Stimulated activated CD8-positive, alpha-beta memory T cell treated with anti-CD3 and anti-CD28 coated beads, Interleukin-7, amount 100 ng/mL, for 4 hours (primary cell): Measurements from ENCODE around the gene CTBP1.

Source experiments
- DNase-seq, 2 donors: peaks; one replicate each; pipeline ENCODE4 v3.0.0-alpha.2; 2020; ENCODE audit warnings: low read depth in 2 of 2

The CTBP1 gene

DNA sequence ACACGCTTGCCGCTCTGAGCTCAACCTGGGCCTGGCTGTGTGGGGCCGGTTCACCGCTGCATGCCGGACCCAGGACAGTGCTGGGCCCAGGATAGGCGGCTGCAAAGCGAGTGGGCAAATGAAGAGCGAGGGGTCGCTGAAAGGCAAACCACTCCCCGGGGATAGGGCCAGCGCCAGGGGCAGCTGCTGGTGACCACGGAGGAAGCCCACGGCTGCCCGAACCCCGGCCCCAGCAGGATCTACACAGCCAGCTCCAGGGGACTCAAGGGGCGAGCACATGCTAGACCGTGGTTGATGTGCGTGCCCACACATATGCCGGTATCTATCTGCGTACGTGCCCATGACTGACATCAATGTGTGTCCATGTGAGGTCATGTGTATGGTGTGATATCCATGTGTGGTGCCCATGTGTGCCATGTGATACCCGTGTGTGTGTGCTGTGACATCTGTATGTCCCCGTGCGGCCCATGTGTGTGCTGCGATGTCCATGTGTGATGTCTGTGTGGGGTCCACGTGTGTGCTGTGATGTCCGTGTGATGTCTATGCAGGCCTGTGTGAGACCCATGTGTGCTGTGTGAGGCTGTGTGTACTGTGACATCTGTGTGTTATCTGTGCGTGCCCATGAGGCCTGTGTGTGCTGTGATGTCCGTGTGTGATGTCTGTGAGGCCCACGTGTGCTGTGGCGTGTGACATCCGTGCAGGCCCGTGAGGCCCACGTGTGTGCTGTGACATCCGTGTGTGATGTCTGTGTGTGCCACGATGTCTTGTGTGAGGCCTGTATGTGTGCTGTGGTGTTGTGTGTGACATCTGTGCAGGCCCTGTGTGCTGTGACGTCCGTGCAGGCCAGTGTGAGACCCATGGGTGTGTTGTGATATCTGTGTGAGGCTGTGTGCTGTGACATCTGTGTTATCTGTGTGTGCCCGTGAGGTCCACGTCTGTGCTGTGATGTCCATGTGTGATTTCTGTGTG lies 24.8 kb downstream of the CTBP1 start:
- DNase-seq = no peak

DNA sequence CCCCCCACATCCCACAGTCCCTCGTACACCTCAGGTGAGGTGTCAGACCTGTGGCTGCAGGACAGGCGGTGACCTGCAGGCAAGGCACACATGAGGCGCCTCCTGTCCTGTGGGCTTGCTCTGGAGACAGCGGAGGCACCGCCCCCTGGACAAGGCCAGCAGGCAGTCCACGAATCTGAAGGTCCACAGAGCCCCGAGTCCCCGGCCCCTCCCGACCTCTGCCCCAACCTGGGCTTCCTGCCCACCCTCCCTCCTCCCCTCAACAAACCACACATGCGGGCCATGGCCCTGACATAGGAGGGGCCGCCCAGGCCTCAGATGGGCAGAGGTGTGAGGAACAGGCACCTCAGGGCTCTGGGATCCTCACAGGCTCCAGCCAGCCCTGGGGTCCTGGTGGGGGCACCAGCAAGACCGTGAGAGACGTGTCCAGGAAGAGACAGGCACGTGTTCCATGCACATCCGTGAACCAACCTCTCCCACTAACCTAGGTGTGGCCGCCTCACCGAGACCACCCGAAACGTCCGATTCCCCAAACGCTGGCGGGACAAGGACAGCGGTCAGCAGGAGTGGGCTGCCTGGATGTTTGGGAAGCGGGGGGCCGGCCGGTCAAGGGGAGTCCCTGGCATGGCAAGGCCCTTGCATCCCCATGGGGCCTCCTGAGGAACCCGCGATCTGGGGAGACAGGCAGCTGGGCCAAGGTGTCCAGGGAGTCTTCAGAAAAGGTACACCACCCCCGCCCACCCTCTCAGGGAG lies 25.8 kb downstream of the CTBP1 start:
- no peak for DNase-seq

DNA sequence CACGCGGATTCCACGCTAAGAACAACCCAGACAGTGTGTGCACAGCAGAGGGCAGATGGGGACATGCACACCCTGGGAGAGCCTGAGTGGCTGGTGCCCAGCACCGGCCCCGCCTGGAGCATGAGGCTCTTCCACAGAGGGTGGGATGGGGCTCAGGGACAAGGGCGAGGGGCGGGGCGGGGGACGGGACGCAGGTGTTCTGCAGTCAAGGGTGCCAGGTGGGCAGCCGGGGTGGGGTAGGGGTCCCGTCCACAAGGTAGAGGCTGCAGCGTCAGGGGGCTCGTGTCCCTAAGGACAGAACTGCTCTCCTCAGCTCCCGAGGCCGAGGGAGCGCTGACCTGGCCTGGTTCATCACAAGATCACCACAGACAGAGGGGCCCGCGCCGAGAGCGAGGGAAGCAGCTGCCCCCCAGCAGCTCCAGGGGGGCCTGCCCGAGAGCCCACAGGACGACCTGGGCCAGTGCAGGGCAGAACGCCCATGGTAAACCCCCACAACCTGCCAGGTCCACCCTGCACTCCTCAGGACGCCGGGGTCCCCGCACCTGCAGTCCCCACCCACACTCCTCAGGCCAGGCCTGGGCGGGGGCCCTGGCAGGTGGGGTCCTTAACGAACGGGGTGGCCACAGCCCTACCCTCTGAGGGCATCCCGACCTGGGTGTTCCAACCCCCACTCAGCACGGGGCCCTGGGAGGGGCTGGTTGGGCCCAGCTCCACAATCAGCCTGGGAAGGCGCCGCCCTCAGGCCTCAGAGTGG lies 26.7 kb downstream of the CTBP1 start:
- no peak for DNase-seq

DNA sequence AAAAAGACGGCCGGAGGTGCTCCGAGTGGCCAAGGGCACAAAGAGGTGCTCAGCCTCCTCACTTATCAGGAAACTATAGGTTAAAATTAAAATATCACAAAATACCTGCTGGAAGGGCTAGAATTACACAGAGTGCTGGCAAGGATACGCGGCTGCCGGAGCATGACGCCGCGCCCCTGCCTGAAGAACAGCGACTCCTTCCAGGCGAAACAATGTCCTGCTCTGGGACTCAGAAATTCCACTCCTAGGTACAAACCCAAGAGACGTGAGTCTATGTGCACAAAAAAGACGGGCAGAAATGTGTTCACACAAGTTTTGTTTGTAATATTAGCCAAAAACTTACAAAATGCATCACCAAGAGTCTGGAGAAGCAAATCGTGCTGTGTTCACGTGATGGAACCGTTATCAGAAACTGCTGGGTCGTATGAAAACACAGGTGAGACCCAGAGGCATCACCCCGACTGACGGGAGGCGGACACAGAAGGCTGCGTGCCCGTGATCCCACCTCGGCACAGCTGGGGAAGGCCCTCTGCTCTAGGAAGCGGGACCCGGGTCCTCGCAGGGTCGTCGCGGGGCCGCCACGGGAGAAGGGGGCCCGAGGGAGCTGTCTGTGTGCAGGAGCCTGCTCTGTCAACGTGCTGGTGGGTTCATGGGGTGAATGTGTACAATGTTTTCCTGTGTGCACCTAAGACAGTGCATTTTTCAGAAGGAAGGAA lies 27.6 kb downstream of the CTBP1 start:
- no peak for DNase-seq

DNA sequence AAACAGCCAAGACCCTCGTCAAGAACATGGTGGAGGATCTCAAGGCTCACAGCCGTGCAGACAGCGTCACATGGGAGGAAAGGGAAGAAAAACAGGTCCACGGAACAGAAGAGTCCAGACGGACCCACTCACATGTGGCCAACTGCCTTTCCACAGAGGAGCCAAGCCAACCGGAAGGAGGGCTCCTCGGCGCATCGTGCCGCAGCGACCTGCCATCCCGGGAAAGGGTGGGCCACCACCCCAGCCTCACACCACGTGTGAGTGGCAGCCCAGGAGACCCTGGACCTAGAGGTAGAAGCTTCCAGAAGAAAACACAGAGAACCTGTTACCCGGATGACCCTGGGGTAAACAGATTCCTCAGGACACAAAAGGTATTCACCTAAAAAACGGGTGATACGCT lies 28.4 kb downstream of the CTBP1 start:
- DNase-seq = no peak

DNA sequence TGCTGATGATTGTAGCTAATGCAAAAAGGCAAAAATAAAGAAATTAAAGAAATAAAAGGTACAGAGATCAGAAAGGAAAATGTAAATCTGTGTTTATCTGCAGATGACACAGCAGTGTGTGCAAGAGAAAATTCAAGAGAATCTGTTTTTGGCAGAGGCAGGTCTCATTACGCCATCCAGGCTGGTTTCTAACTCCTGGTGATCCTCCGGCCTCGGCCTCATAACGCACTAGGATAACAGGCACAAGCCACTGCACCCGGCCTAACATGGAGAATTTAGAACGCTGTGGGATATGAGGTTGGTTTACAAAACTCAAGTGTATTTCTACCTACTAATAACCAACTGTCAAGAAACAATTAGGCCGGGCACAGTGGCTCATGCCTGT lies 29.4 kb downstream of the CTBP1 start:
- DNase-seq = no peak

DNA sequence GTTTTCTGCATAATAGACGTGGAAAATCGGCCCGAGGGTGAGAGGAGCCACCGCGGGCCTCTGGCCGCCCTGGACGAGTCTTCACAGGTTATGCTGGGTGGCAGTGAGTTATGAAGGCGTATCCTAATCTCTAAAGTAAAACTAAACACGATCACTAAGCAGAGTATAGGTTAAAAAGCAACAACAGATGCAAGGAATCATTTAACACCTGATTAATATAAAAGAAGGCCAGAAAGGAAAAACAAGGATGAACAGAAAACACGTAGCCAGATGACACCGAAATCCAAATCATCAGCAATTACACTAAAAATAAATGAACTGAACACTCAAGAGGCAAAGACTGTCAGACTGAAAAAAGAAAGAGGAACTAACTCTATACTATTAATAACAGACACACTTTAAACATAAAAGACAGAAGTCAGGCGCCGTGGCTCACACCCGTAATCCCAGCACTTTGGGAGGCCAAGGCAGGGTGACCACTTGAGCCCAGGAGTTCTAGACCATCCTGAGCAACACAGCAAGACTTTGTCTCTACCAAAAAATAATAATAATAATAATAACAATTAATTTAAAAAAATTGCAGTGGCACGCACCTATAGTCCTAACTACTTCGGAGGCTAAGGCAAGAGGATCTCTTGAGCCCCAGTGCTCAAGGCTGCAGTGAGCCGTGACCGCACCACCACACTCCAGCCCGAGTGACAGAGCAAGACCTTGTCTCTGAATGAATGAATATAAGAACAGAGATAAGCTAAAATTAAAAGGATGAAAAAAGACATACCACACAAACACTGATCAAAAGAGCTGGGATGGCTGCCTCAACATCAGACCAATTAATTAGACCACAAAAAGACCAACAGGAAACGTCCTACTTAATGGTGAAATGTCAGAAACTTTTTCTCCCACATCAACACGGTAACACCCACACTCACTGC lies 30.0 kb downstream of the CTBP1 start:
- DNase-seq = no peak

DNA sequence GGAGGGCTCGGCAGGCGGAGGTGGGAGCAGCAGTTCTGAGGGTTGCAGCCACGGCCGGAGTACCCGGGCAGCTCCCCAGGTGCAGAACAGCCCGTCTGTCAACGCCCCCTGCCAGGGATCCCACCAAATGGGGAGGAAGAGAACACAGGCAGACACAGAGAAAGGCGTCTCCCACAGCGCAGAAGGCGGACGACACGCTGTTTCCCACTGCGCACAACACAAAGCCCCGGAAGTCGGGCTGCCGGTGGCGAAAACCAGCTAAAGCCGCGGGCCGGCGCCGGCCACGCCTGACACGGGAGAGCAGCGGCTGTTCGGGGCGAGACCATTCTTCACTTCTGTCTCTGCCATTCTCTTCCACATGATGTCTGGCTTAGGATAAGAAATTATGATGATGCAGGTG lies 31.6 kb downstream of the CTBP1 start:
- DNase-seq = no peak

DNA sequence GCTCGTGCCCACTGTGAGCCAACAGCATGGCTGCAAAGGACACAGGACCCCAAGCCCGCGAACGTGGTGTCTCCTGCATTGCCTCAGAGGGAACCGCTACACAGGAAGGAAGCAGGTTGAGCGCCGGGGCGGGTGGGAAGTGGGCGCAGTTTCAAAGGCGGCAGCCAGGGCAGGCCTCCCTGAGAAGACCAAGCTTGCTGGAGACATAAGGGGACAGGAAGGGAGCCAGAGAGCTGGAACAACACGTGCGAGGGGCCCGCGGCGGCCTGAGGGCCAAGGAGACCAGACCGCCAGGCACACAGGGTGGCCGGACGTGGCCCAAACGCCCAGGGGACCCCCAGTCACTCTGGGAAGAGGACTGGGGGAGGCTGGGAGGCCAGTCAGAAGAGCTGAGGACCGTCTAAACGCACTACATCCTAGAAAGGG lies 32.0 kb downstream of the CTBP1 start:
- DNase-seq = peak; percentile 14 to 50

DNA sequence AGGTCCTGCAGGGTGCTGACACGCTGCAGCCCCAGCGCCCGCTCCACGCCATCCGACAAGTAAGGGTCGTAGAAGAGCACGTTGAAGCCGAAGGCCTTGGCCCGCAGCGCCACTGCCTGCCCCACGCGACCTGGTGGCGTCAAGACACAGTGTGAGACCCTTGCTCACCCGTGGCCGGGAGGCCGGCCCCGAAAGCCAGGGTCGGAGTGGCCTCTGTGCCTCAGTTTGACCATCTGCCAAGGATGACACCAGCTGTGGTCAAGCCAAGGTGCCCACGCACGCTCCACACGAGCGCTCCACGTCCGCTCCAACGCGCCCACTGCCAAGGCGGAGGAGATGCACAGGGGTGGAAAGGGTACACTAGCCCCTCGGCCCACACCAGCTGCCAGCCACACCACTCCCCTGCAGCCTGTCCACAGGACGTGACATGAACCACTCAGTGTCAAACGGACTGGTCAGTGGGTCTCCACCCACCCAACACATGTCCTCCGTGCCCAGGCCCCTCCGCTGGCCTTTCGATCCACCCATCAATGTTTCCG lies 32.8 kb downstream of the CTBP1 start:
- no peak for DNase-seq

DNA sequence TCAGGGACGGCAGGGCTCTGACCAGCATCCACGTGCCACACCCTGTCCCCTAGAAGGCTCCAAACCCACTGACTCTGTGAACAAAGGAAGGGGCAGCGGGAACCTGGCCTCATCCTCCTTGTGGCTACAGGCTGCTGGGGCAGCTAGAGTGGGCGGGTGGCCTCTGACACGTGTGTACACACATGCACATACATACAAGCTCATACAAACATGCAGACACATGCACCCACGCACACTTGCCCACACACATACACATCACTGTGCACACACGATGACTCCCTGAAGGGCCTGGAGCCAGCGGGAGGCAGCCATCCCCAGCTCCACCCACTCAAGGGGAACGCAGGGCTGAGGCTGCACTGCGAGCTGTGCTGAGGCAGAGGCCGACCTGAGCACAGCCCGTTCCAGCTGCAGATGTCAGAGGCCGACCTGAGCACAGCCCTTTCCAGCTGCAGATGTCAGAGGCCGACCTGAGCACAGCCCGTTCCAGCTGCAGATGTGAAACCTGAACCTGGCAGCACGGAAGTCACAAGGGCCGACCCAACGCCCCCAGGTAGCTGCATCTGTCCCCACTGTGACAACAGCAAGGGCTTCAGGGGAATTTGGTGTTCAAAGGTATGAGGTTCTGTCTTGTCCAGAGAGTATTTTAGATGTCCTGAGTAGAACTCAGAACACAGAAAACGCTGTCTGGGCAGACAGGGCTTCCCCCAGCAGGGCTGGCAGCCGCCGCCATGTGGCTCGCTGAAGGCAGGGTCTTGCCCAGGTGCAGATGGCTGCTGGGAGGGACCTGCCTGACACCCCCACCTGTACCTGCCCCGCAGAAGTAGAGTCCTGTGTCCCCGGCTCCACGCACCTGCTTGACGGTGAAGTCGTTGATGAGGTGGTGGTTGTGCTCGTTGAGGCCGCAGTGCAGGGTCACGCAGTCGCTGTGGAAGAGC lies 33.5 kb downstream of the CTBP1 start:
- no peak for DNase-seq

DNA sequence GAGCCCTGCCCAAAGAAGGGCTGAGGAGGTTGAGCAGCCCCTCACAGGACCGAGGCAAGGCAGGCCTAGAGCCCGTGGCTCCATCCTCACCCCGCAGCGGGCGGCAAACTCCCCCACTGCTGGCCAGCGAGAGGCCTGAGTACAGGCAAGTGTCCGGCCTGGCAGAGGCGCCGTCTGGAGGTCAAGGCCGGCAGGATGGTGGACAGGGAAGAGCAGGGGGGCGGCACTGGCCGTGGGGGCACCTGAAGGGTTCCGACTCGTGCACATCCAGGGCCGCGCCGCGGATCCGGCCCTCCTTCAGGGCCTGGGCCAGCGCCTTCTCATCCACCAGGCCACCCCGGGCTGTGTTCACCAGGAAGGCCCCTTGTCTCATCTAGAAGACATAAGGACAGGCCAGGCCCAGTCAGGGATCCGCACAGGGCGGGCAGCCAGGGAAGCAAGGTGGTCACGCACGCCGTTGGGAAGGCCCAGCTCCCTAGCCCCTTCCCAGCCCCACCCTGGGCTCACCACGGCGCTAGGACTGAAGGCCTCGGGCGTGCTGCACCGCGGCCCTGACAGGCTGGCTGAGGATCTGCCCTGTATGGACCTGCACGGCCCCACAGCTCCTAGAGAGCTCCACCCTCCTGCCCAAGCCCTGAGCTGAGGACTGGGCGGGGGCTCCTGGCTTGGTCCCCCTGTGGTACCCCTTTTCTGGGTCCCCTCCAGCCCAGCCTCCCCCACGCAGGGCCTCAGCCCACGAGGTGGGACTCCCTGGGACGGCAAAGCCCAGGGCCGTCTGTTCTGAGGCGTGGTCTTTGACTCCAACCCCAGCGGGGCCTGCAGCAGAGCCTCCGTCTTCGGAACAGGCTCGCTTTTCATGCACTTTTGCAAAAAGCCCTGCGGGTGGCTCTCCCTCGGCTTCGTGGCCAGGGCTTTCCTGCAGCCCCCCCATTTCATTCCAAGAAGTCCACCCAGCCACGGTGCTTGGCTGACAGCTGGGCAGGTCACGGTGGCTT lies 34.5 kb downstream of the CTBP1 start:
- no peak for DNase-seq

DNA sequence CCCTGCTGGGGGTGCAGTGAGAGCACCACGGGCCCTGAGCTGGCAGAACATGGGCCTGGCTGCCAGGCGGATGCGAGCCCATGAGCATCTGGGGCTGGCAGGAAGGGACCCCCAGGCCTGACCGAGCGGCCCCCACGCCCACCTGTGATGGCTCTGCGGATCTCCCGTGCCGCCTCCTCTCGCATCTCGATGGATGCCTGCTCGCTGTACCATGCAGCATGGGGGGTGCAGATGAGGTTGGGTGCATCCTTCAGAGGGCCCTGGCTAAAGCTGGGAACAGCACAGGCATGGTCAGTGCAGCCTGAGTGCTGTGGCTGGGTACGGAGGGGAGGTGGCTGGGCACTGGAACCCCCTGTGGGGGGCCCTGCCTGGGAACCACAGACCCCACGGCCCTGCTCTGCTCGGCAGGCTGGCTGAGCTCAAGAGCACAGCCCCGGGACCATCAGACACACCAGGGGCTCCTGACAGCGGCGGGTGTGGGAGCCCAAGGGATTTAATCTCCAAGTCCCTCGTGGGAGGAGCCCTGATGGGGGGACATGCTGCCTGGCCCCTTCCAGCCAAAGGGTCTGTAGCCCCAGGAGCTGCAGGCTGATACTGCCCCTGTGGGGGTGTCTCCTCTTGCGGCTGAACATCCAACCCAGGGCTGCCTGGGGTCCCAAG lies 35.5 kb downstream of the CTBP1 start:
- DNase-seq = no peak

DNA sequence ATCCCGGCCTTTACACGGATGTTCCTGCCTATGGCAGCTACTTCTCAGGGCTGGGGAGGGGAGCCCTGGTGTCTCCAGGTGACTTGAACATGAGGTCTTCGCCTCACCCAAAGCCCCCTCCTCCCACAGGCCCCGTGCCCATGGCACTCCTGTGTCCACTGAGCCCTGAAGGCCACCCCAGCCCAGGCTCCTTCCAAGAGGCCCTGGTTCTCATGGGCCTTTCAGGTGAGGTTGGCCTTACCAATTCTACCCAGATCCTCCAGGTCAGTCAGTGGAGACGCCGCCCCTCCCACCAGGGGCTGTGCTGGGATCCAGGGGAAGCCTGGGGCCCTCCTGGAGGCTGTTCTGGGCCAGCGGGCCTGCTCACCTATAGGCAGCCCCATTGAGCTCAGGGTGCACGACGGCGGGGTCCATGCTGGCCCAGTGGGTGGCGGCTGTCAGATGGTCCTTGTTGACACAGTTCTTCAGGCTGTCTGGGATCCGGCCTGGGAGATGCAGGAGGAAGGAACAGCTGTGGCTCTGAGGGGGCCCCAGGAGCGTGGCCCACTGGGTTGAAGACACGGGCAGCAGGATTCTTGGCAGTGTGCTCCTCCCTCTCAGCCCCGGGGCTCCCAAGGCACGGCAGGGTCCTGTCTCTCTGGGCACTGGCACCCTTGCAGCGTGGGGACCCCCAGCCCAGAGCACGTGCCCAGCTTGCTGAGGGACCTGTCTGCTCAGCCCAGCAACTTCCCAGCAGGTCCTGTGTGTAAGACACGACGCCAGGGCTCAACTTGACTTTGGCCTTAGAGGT lies 36.2 kb downstream of the CTBP1 start:
- no peak for DNase-seq

DNA sequence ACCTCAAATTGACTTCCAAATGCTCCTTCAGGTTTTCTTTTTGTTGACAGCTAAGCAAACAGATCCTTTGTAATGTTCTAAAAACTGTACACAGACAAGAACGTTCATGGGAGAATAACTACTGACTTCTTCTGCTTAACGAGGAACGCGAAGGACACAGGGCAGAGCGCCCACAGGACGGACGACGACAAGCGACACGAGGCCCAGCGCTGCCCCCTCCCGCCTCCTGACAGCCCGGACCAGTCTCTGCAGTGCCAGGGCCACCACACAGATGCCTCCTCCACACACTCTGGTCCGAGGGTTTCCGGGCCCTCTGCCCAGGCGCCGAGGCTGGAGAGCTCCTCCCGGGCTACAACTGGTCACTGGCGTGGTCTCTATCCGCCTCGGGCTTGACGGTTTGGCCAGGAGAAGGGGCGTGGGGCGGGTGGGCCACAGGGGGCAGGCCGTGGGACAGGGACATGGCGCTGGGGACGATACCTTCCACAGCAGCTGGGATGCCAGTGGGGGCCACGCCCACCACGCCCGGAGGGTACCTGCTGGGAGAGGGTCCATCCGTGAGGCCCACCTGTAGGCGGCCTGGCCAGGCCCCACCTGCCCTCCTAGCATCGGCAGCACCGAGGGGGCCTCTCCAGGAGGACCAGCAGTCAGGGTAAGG lies 36.9 kb downstream of the CTBP1 start:
- DNase-seq = no peak

DNA sequence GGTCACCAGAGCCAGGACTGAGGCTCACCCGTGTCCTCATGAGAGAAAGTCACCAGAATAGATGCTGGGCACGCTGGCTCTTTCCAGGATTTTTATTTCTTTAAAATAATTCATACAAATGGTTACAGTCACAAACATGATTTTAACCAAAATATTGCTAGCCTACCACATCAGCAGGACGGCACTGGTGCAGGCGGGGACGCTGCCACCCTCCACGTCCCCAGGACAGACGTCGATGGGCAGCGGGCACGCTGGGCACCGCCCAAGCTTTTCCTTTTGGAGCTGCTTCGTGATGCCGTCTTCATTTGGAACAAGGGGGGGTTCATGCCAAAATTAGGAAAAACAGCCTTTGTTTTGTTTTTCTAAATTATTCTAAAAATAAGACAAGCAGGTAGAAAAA lies 37.6 kb downstream of the CTBP1 start:
- DNase-seq = no peak
